ENCODE results near the gene CTNNA3. TPM values are rescaled to one million over a fixed set of nuclear protein-coding genes. Genes with fewer than 3 reads are reported as not detected.

The CTNNA3 gene
- total RNA-seq, 2 experiments from 2014 or later: not detected

DNA sequence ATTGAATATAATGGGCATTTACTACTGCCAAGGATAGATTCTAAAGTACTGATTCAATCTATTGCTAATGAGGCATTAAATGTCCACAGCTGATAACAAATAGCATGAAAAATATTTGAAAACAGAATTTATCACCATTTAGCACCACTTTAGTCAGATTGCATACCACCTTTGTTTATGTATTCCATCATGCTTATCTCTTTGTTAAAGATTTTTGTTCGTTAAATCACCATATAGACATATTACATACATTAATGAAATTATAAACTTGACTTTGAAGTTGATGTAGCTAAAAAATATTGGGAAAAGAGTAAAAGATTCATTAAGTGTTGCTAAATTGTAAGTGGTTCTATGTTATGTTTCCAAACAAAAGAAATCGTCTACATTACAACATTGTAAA, 1022.9 kb downstream of the CTNNA3 start:
- DNase-seq: no peak
- Mint-ChIP-seq H3K4me3 (no peak overlapping the region), H3K9me3 (no peaks in the 10 kb centered on the region), H3K4me1 (ENCODE audit: low read depth) (no peaks in the 10 kb centered on the region), H3K27me3 (ENCODE audit: low read depth) (no peaks in the 10 kb centered on the region), H3K36me3 (ENCODE audit: low read depth) (no peaks in the 10 kb centered on the region), H3K27ac (no peak overlapping the region)
- CTCF ChIA-PET: no interaction called here
- intact Hi-C loops (cut with micrococcal nuclease): no loop called here

DNA sequence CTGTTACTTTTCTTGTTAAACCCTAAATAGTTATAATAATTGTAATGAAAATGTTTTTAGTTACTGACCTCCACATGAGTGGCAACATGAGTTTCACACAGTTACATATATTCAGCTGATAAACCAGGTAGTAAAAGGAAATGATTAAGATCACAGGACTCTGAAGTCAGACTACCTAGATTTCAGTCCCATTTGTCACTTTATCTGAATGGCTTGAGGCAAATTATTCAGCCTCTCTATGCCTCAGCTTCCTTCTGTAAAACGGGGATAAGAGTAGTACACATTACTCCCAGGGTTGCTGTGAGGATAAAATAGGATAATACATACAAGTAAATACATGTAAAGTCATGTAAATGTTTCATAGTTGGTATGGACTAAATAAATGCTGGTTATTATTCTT, 1024.4 kb downstream of the CTNNA3 start:
- intact Hi-C loops (cut with micrococcal nuclease): no loop called here
- no peak overlapping the region for H3K4me3 Mint-ChIP-seq
- DNase-seq: no peak
- no peak overlapping the region for H3K27ac Mint-ChIP-seq
- H3K27me3 Mint-ChIP-seq (ENCODE audit: low read depth): no peaks in the 10 kb centered on the region
- no peaks in the 10 kb centered on the region for H3K36me3 Mint-ChIP-seq (ENCODE audit: low read depth)
- H3K4me1 Mint-ChIP-seq (ENCODE audit: low read depth): no peaks in the 10 kb centered on the region
- CTCF ChIA-PET: no interaction called here
- no peaks in the 10 kb centered on the region for H3K9me3 Mint-ChIP-seq

DNA sequence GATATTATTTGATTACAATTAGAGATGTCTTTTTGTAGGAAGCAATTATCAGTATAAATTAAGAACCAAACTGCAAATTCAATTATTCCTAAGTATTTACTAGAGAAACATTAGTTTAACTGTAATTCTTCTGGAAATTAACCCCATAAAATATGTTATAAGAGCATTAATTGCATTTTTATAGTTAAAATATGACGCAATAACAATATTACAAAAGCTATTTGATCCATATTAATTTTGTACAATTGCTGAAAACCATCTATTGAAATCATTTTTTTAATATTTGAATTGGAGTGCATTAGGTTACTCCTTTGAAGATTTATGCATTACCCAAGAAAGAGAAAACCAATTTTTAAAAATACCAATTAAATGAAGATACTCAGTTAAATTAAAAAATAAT, 1024.9 kb downstream of the CTNNA3 start:
- Mint-ChIP-seq H3K4me3 (no peak overlapping the region), H3K36me3 (ENCODE audit: low read depth) (no peaks in the 10 kb centered on the region), H3K9me3 (no peaks in the 10 kb centered on the region), H3K27me3 (ENCODE audit: low read depth) (no peaks in the 10 kb centered on the region), H3K27ac (no peak overlapping the region), H3K4me1 (ENCODE audit: low read depth) (no peaks in the 10 kb centered on the region)
- CTCF ChIA-PET: no interaction called here
- intact Hi-C loops (cut with micrococcal nuclease): no loop called here
- DNase-seq: no peak

DNA sequence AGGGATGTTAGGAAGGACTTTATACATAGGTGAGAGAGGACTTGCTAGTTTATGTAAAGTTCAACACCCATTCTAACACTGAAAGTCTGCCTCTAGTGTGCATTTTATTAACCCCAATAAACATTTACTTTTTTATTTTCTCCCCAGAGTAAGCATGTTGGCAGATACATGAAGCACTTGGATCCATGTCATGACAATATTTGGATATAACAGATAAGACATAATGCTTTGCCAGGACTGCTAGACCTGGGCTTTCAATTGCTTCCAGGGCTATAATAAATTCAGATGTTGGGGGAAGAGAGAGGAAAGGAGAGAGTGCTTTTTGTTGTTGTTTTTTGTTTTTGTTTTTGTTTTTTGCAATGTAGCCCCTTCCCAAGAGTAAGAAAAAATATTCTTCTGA, 1039.5 kb downstream of the CTNNA3 start:
- Mint-ChIP-seq H3K36me3 (ENCODE audit: low read depth) (no peaks in the 10 kb centered on the region), H3K27me3 (ENCODE audit: low read depth) (no peaks in the 10 kb centered on the region), H3K27ac (no peak overlapping the region), H3K9me3 (peaks cover 12% of the 10 kb centered on the region), H3K4me3 (no peak overlapping the region), H3K4me1 (ENCODE audit: low read depth) (no peaks in the 10 kb centered on the region)
- intact Hi-C loops (cut with micrococcal nuclease): no loop called here
- no peak for DNase-seq
- CTCF ChIA-PET: no interaction called here

DNA sequence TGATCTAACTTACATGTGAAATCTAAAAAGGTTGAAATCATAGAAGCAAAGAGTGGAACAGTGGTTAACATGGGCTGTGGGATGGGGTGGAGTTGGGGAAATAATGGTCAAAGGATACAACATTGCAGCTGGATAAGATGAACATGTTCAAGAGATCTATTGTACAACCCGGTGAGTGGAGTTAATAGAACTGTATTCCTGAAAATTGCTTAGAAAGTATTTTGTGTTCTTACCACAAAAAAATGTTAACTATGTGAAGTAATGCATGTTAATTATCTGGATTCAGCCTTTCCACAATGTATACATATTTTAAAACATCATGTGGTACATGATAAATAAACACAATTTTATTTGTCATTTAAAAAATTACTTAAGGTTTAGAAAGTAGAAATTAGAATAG, 1041.1 kb downstream of the CTNNA3 start:
- DNase-seq: no peak
- Mint-ChIP-seq H3K27ac (no peak overlapping the region), H3K27me3 (ENCODE audit: low read depth) (no peaks in the 10 kb centered on the region), H3K36me3 (ENCODE audit: low read depth) (no peaks in the 10 kb centered on the region), H3K4me3 (no peak overlapping the region), H3K9me3 (peaks cover 13% of the 10 kb centered on the region), H3K4me1 (ENCODE audit: low read depth) (no peaks in the 10 kb centered on the region)
- intact Hi-C loops (cut with micrococcal nuclease): no loop called here
- CTCF ChIA-PET: no interaction called here

DNA sequence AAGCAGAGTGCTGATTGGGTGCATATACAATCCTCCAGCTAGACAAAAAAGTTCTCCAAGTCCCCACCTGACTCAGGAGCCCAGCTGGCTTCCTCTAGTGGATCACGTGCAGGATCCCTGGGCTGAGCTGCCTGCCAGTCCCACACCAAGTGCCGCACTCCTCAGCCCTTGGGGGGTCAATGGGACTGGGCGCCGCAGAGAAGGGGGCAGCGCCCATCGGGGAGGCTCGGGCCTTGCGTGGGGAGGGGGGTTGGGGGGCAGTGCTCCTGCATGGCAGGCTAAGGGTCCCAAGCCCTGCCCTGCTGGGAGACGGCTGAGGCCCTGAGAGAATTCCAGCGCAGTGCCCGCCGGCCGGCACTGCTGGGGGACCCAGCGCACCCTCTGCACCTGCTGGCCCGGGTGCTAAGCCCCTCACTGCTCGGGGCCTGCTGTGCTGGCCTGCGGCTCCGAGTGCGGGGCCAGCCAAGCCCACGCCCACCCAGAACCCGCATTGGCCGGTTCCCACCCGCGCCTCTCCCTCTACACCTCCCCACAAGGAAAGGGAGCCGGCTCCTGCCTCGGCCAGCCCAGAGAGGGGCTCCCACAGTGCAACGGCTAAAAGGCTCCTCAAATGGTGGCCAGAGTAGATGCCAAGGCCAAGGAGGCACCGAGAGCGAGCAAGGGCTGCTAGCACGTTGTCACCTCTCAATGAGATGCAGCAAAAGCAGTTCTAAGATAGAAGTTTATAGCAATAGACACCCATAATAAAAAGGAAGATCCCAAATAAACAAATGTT, 1044.5 kb downstream of the CTNNA3 start:
- no peaks in the 10 kb centered on the region for H3K36me3 Mint-ChIP-seq (ENCODE audit: low read depth)
- intact Hi-C loops (cut with micrococcal nuclease): no loop called here
- H3K9me3 Mint-ChIP-seq: peaks cover 13% of the 10 kb centered on the region
- CTCF ChIA-PET: no interaction called here
- H3K4me1 Mint-ChIP-seq (ENCODE audit: low read depth): no peaks in the 10 kb centered on the region
- DNase-seq: no peak
- no peaks in the 10 kb centered on the region for H3K27me3 Mint-ChIP-seq (ENCODE audit: low read depth)
- H3K27ac Mint-ChIP-seq: no peak overlapping the region
- no peak overlapping the region for H3K4me3 Mint-ChIP-seq

DNA sequence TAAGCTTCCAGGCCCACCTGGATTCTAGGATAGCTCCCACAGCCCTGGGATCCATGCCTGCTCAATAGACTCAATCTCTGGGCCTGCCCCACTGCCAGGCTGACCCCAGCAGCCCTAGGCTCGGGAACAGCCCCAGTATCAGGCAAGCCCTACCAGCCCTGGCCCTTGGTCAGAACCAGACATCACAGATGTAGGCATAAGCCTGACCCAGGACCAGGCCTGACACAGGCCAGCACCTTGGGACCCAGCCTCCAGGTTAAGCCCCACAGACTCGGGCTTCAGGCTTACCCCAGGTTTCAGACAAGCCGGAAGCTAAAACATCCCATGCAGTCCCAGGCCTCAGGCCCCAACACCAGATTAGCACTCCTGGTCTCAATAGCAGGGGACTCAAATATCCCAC, 1046.4 kb downstream of the CTNNA3 start:
- no peaks in the 10 kb centered on the region for H3K27me3 Mint-ChIP-seq (ENCODE audit: low read depth)
- intact Hi-C loops (cut with micrococcal nuclease): no loop called here
- no peaks in the 10 kb centered on the region for H3K4me1 Mint-ChIP-seq (ENCODE audit: low read depth)
- no peaks in the 10 kb centered on the region for H3K36me3 Mint-ChIP-seq (ENCODE audit: low read depth)
- H3K4me3 Mint-ChIP-seq: no peak overlapping the region
- H3K9me3 Mint-ChIP-seq: peaks cover 13% of the 10 kb centered on the region
- no peak overlapping the region for H3K27ac Mint-ChIP-seq
- DNase-seq: no peak
- CTCF ChIA-PET: no interaction called here

DNA sequence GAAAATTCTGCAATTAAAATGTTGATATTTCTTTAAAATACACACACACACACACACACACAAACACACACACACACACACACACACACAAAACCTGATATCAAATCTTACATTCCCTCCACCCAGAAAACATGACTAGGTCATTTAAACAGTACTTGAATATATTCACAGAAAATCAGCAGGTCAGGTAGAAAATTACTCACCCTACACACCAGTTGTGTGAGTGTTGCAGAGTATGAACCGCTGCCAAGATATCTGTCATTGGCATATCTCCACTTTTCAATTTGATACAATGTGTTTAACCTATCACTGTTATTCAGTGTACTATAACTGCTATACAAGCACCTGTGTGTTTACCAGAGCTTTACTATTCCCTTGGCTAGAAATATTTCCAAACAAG, 1053.8 kb downstream of the CTNNA3 start:
- no peaks in the 10 kb centered on the region for H3K9me3 Mint-ChIP-seq
- no peaks in the 10 kb centered on the region for H3K27me3 Mint-ChIP-seq (ENCODE audit: low read depth)
- no peak for DNase-seq
- CTCF ChIA-PET: no interaction called here
- H3K4me3 Mint-ChIP-seq: no peak overlapping the region
- no peaks in the 10 kb centered on the region for H3K36me3 Mint-ChIP-seq (ENCODE audit: low read depth)
- H3K4me1 Mint-ChIP-seq (ENCODE audit: low read depth): no peaks in the 10 kb centered on the region
- intact Hi-C loops (cut with micrococcal nuclease): no loop called here
- no peak overlapping the region for H3K27ac Mint-ChIP-seq

DNA sequence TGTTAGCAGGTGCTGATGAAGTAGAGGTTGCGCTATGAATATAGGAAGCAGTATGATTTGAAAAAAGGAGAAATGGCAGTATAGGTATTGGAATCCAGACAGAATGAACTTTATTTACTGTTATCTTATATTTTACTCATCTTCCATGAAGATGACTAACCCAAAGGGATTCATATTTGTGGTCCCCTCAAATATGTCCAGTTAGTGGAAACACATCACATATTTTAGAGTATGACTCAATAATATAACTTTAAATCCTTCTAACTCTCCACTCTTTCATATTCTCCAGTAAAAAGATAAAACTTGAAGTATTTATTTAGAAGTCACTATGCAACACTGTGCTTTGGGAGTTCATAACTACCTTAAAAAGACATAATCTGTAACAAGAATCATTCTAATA, 1056.6 kb downstream of the CTNNA3 start:
- DNase-seq: no peak
- CTCF ChIA-PET: no interaction called here
- no peak overlapping the region for H3K27ac Mint-ChIP-seq
- intact Hi-C loops (cut with micrococcal nuclease): no loop called here
- no peak overlapping the region for H3K4me3 Mint-ChIP-seq
- H3K4me1 Mint-ChIP-seq (ENCODE audit: low read depth): no peaks in the 10 kb centered on the region
- H3K36me3 Mint-ChIP-seq (ENCODE audit: low read depth): no peaks in the 10 kb centered on the region
- no peaks in the 10 kb centered on the region for H3K27me3 Mint-ChIP-seq (ENCODE audit: low read depth)
- H3K9me3 Mint-ChIP-seq: no peaks in the 10 kb centered on the region

DNA sequence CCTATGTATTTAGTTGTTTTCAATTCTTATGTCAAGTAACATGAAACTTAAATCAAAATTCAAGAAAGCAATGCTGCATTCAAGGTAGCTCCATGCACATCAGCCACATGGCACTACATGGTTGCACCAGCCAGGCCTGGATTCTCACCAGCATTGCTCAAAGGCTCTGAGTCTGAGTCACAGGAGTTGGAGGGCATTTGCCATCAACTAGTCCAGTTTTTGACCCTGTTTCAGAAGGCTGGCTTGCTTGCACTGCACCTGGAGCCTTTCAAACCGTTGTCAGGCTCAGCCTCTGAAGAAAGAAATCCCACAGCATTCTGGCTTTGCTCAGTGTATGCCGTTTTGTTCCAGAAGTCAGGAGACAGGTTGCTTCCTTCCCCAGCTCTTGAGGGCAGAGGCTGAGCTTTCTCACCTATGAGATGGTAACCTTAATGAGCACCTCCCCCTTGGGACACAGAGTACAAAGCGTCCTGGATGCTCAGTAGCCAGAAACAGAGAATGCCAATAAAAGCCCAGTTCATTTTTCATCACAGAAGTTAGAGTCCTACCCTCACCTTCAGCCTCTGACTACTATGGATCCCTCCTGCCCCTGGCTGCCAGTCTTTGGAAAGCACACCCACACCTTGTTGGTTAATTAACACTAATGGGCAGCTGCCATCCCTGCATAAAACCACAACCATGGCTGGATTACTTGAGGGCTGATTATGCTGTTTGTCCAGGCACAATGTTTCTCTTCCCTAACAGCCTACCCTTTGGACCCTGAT, 1058.5 kb downstream of the CTNNA3 start:
- no peak for DNase-seq
- Mint-ChIP-seq H3K27ac (no peak overlapping the region), H3K4me3 (no peak overlapping the region), H3K36me3 (ENCODE audit: low read depth) (no peaks in the 10 kb centered on the region), H3K27me3 (ENCODE audit: low read depth) (no peaks in the 10 kb centered on the region), H3K9me3 (no peaks in the 10 kb centered on the region), H3K4me1 (ENCODE audit: low read depth) (no peaks in the 10 kb centered on the region)
- CTCF ChIA-PET: no interaction called here
- intact Hi-C loops (cut with micrococcal nuclease): no loop called here

DNA sequence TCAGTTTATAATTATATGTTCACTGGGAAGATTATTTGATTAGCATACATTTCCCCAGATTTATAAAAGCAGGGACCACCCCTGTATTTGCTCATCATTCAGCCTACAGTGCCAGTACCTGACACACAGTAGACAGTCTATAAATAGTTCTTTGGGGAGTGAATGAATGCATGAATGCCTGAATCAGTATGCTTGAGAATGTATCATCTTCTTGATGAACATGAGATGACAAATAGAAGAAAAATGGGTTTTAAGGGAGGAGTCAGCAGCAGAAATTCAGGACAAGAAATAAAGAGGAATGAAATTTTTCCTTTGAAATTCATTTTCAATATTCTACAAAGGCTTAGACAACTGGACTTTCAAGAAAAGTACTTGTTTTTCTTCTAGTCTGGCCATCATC, 1066.0 kb downstream of the CTNNA3 start:
- no peak for DNase-seq
- intact Hi-C loops (cut with micrococcal nuclease): no loop called here
- H3K4me3 Mint-ChIP-seq: no peak overlapping the region
- no peak overlapping the region for H3K27ac Mint-ChIP-seq
- peaks cover 1% of the 10 kb centered on the region for H3K9me3 Mint-ChIP-seq
- CTCF ChIA-PET: no interaction called here
- H3K27me3 Mint-ChIP-seq (ENCODE audit: low read depth): no peaks in the 10 kb centered on the region
- no peaks in the 10 kb centered on the region for H3K4me1 Mint-ChIP-seq (ENCODE audit: low read depth)
- H3K36me3 Mint-ChIP-seq (ENCODE audit: low read depth): no peaks in the 10 kb centered on the region

DNA sequence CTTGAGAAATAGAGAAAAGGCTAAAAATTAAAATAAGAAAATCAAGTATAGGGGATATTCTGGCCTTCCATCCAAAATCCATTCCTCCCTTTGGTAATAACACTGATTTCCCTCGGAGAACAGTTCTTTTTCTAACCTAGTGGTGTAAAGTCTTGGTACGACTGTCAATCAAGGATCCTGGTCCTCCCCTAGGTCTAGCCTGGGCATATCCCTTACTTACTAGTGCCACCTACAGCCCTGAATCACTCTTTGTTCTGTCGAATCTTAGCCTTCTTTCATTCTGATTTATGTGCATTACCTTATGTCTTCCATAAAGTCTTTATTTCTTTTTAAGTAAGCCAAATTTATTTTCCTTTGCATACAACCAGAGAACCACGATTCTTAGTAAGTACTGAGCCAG, 1068.8 kb downstream of the CTNNA3 start:
- Mint-ChIP-seq H3K27ac (no peak overlapping the region), H3K27me3 (ENCODE audit: low read depth) (no peaks in the 10 kb centered on the region), H3K4me3 (no peak overlapping the region), H3K4me1 (ENCODE audit: low read depth) (no peaks in the 10 kb centered on the region), H3K36me3 (ENCODE audit: low read depth) (no peaks in the 10 kb centered on the region), H3K9me3 (peaks cover 1% of the 10 kb centered on the region)
- no peak for DNase-seq
- intact Hi-C loops (cut with micrococcal nuclease): no loop called here
- CTCF ChIA-PET: interaction anchor here (0.6 kb wide), 1 partner anchor 1033 kb away, joined by 3 read pairs; no protein-coding TSS in a partner anchor

All from activated naive CD4-positive, alpha-beta T cell treated with anti-CD3 and anti-CD28 coated beads for 36 hours (primary cell).